T follicular helper cell (primary cell): ENCODE data around the gene RCL1.
"Not testable (repeated sequence)": the region's sequence is repeated elsewhere in the genome, so short reads cannot be mapped to it uniquely, and the experiment has no call there.

Experiments used
- DNase-seq: peaks from one replicate; pipeline ENCODE4 v3.0.0-alpha.2; 2020; ENCODE audit warnings: low read depth
- total RNA-seq, 2 experiments: gene quantifications; one replicate each; lab custom pipeline; 2026; lab: John Stamatoyannopoulos, UW

The RCL1 gene
- total RNA-seq, result 35.9 to 86.3 reads per million in 2 experiments

GRCh38 chr9:4792572-4793458 is at the start of gene RCL1:
RCL1 (plus strand) TSS chr9:4792944; CDS start chr9:4793092, 148 bp downstream.
- peak; percentile 94 for DNase-seq

GRCh38 chr9:4743131-4743875 is 49.4 kb upstream of the RCL1 start:
- DNase-seq, result no peak

GRCh38 chr9:4746278-4747030 is 46.3 kb upstream of the RCL1 start:
- DNase-seq, result no peak

GRCh38 chr9:4748612-4749011 is 44.1 kb upstream of the RCL1 start:
- DNase-seq, result no peak

- no peak for DNase-seq
Observed at GRCh38 chr9:4750023-4750673, 42.6 kb upstream of the RCL1 start.

- DNase-seq, result not testable (repeated sequence)
Observed at GRCh38 chr9:4754530-4754929, 38.2 kb upstream of the RCL1 start.

GRCh38 chr9:4755026-4755609 is 37.6 kb upstream of the RCL1 start:
- DNase-seq, result no peak

- no peak for DNase-seq
Observed at GRCh38 chr9:4756420-4756819, 36.3 kb upstream of the RCL1 start.

- DNase-seq, result no peak
Observed at GRCh38 chr9:4760122-4760521, 32.6 kb upstream of the RCL1 start.

- DNase-seq, result peak; percentile 65
Observed at GRCh38 chr9:4762108-4762885, 30.4 kb upstream of the RCL1 start.

GRCh38 chr9:4762886-4763541 is 29.7 kb upstream of the RCL1 start:
- no peak for DNase-seq

GRCh38 chr9:4764033-4764432 is 28.7 kb upstream of the RCL1 start:
- no peak for DNase-seq

- DNase-seq, result no peak
Observed at GRCh38 chr9:4768681-4769080, 24.1 kb upstream of the RCL1 start.

- DNase-seq, result no peak
Observed at GRCh38 chr9:4769321-4770080, 23.2 kb upstream of the RCL1 start.

- no peak for DNase-seq
Observed at GRCh38 chr9:4771788-4772187, 21.0 kb upstream of the RCL1 start.

- DNase-seq, result no peak
Observed at GRCh38 chr9:4774209-4774608, 18.5 kb upstream of the RCL1 start.

- not testable (repeated sequence) for DNase-seq
Observed at GRCh38 chr9:4774958-4775357, 17.8 kb upstream of the RCL1 start.

GRCh38 chr9:4780651-4781050 is 12.1 kb upstream of the RCL1 start:
- no peak for DNase-seq

- no peak for DNase-seq
Observed at GRCh38 chr9:4781408-4781807, 11.3 kb upstream of the RCL1 start.
